CD4-positive, alpha-beta T cell treated with Interleukin-6 at 100 ng/mL for 8 hours (primary cell): Measurements from ENCODE around the gene FMO2.

ENCODE experiments used
- DNase-seq: peaks from one replicate; pipeline ENCODE4 v3.0.0-alpha.2; 2020; ENCODE audit warnings: mixed read lengths, low spot score

Gene FMO2

DNA sequence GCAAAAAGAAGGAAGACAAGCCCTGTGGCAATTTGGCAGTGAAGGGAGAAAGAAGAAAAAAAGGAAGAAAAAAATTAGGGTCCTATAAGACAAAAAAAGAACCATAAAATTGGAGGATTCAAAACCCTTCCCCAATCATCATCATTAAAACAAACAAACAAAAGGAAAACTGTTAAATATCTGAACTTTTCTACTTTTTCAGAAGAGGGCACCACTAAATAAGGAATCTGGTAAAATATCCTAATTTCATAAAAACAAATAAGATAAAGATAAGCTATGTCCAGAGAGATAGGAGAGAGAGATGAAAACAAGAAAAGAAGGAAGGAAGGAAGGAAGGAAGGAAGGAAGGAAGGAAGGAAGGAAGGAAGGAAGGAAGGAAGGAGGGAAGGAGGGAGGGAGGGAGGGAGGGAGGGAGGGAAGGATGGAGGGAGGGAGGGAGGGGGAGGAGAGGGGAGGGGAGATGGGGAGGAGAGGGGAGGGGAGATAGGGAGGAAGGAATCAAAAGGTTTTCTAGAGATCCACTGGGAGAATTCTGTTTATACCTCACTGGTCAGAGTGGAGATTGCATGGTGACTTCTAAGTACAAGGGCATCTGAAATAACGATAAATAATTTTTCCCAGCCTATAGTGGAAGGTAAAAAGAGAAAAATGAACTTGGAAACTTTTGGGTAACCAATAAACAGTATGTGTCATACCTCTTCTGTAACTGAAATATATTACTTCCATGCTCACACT lies 10.4 kb upstream of the FMO2 start:
- DNase-seq: no peak

DNA sequence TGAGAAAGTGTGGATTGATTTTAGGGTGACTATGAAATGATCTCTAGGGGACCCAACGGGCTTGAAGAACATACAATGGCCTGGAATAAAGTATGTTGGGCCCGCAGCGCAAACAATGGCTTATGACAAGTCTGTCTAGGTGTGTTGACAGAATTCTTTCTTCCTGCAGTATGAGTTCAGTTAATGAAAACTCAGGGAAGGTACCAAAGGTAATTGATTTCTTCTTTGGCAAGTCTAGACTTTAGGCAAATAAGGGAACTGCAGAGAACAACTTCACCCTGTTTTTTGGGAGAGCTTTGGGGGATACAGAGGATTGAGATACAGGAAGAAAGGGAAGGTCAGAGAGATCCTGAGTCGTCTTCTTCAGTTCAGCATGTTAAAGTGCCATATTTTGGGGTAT lies 7.8 kb upstream of the FMO2 start:
- no peak for DNase-seq

DNA sequence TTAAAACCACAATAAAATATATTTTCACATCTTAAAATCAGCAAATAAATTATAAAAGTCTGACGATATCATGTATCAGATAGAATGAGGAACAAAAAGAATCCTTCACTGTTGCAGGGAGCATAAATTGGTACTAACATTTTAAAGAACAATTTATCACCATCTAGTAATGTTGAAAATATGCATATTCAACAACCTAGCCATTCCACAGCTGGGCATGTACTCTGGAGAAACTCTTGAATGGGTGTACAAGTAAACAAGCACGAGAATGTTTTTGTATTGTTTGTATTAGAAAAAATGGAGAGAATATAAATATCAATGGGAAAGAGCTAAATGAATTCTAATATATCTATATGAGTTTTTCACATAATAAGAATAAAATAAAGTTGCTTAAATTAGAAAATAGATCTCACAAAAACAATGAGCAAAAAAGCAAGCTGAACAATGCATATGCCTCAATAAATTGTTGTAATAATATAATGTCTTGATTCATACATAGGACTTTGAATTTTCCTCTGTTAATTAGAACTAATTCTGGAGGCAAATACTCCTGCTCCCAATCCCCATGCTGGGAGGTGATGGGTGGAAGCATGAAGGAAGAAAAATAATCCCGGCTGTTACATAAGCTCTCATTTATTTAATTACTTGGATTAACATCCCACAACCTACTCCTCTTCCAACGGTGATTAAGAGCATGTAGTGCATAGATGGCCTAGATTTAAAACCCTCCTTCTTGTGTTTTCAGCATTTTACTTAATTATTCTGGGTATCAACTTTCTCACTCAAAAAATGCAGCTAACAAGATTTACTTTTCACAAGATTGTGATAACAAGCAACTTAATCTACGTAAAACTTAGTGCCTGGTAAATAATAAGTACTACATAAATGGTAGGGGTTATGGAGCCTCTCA lies 5.5 kb upstream of the FMO2 start:
- no peak for DNase-seq

DNA sequence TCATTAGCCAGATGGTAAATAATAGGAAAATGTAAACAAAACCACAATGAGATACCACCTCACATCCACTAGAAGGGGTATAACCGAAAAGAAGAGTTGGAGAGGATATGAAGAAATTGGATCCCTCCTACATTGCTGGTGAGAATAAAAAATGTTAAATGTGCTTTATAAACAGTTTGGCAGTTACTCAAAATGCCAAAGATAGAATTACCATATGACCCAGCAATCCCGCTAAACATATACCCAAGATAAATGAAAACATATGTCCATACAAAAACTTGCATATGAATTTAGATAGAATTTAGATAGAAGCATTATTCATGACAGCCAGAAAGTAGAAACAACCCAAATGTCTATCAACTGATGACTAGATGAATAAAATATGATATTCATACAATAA lies 4.4 kb upstream of the FMO2 start:
- no peak for DNase-seq

DNA sequence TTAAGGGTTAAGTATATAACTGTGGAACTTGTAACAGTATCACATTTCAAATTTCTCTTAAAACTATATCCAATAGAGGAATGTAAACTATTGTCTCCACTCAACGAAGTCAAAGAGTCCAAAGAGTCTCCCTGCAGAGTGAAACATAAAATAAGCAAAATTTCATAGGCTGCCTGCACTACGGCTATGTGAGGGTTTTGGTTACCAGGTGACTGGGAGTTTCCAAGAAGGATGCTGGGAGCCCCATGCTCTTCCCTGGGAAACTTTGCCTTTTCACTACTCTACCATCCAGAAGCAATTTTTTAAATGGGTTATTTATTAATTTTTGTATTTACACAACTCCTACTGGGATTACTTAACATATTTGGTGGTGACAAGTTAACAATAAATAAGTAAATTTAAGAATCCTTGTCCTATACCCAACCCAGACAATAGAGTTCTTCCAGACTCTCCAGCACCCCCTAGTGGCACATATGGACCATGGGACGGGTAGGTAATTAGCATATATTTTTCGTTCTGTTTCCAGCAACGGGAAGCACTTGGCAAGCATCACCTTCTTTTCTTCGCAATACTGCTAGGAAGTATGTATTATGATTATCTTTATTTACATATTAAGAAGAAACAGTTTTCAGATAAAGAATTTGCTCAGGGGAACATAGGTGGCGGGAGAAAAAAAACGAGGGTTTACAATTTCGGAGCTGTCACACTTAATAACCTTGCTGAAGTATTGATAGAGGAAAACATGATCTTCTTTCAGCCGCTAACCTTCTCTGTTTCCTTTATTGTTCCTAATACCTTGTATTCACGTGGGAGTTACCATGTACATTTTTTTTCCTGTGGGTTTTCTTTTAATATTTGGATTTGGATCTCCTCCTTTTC lies 3.5 kb downstream of the FMO2 start:
- DNase-seq: peak; percentile 22

DNA sequence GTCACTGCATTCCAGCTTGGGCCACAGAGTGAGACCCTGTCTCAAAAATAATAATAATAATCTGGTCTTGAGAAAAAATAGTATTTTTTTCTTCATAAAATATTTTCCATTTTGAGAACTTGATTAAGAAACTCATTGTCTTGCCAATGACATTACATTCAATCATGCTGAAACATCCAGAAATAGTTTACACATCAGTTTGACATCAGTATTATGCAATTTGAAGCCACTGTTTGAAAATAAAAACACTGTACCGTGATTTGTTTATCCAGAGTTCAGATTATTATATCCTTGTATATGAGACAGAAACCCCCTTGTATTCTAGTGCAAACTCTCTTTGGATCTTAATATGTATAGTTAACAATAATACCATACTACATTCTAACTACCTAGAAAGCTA lies 6.9 kb downstream of the FMO2 start:
- DNase-seq: no peak

DNA sequence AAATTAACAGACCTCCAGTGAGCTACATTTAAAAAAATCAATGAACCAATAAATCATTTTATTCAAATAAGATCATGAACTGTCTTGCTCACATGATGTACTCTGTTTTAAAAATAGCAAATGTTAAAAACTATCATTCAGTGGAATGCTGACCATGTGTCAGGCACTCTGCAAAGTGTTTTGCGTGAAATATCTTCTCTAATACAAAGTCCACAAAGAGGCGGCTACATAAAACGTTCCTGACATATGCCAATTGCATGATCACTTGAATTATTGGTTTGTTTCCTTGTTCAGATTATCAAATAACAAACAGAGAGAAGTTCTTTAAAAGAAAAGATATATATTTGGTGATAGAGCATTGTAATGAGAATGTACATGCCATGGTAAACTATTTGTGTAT lies 10.7 kb downstream of the FMO2 start:
- DNase-seq: no peak

DNA sequence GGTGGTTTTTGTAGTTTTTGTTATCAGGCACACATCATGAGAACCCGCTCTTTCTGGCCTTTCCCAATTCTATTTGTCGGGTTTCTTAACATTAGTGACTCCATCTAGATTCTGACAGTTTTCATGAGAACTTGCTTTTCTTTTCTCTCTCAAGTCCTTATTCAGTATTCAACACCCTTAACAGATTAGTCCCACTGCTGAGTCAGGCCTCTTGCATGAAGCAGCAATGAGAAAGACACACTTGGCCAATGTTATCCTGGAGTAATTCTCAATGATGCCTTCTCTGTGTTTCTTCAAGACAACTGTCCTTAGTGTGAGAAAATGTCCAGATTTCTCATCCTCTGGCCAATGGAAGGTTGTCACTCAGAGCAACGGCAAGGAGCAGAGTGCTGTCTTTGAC lies 11.3 kb downstream of the FMO2 start:
- no peak for DNase-seq

DNA sequence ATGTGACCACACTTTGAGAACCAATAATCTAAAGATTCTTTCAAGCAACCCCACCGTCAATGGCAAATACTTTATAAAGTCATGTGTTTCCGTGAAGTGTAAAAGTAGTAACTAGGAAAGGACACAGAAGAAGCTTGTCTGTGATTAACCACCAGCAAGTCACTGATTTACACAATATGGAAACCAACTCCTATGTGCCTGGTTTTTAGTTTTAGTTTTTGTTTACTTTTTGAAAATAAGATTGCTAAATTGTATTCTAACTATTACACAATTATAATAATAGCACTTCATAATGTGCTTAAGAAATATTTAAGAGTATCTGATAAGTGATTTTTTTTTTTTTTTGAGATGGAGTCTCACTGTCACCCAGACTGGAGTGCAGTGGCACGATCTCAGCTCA lies 13.0 kb downstream of the FMO2 start:
- no peak for DNase-seq

DNA sequence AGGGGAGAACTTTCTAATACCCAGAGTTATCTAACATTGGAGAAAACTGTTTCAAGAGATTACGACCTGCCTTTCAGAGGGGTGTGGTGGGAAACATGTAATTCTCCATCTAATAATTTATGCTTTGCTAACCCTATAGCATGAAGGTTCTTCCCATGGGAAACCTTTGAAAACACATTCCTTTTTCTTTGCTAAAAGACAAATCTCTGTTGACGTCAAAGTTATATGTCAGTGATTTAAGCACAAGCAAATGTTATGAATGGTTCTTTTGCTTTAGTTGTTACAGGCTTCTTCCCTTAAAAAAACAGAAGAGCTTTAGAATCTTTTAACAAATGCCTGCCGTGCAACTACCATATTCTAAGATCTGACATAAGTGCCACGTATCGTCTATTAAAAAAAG lies 19.2 kb downstream of the FMO2 start:
- no peak for DNase-seq

DNA sequence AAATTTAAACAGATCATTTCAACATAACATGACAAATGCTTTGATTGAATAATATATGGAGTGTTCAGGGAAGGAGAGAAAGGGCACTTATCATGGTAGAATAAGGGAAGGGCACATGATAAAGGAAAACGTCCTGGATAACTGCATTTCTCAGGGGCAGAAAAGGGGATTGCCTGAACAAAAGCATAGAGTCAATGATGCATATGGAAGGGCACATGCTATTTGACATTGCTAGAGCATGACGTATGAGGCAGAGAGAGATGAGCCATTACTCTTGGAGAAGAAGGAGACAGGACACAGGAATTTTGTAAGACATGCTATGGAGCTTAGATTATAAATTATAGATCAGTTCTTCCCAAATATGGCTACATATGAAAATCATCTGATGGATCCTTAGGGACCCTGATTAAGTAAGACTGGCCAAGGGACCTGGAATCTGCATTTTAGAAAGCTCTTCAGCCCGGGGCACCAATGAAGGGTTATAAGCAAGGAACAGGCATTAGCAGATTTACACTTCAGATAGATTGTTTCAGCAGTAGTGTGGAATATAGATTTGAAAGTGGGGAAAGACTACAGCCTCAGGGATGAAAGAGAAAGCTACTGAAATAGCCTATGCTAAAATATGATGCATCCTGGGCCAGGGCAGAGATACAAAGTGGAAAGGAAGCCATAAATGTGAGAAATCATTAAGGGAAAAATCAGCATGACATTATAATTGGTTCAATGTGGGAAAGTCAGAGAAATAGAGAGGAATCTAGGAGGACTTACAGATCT lies 21.3 kb downstream of the FMO2 start:
- DNase-seq: no peak

DNA sequence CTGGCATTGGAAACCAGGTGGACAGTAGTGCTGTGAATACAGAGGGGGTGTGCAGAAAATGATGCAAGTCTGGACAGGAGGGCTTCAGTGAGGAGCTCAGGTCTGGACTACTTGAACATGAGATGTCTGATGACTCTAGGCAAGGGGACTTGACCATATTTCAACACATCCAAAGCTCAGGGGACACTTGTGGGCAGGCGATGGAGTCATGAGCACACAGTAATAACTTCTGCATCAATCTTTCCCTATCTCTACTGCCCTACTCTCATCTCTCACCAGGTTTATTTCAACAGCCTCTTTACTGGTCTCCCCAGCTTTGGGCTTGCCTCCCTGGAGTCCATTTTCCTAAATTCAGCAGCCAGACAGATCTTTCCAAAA lies 21.9 kb downstream of the FMO2 start:
- no peak for DNase-seq

DNA sequence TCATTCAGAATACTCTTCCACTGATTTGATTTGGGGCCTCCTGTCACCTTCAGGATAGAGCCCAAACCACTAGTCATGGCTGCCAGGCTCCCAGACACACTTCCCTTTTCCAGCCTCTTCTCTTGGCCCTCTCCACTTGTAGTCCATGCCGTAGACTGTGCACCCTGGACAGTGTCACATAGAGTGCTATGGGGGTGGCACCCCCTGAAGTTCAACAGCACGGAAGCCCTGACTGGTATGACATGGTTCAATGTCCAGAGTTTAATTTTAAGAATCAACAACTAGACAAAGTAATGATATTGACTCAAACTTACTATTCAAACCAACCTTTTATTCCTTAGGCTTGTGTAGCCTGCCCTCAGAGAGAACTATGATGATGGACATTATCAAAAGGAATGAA lies 22.3 kb downstream of the FMO2 start:
- DNase-seq: no peak

DNA sequence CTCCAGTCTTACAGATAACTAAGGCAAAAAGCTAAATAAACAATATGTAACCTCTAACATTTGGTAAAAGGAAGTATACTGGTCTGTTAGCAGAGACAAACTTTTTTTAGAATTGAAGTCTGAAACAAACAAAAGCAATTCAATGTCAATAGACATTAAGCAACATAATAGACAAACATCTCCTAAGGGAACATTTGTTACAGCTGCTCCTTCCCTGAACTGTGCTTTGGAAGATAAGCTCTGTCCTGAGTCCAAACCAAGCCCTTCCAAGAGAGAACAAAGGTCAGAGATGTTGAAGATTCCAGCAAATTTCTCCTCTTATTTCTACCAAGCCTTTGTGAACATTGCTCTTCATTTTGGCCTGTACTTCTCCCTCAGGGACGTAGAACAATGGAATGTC lies 25.3 kb downstream of the FMO2 start:
- no peak for DNase-seq

DNA sequence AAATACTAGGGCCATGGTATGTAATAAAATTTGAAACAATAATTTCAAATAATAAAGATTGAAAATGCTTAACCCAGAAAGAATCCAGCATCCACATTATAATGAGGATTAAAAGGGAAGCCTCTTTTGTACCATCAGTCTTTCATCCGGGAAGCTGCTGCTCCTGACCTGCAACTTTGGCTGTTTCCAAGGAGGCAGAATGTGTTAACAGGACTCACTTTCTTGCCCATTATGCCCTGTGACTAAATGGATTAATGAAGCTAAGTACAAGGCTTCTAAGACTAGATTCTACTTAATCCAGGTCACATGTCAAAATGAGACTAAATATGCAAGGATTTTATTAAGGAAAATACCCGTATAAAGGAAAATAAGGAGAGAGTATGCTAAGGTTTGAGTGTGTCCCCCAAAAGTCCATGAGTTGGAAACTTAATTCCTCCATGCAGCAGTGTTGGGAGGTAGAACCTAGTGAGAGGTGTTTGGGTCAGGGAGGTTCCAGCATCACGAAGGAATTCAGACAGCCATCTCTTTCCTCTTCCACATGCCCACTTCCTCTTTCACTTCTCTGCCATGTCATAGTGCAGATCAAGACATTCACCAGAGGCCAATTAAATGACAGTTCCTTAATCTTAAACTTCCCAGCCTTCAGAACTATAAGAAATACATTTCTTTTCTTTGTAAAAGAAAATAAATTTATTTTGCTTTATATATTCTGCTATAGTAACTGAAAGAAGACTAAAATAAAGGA lies 27.7 kb downstream of the FMO2 start:
- no peak for DNase-seq

DNA sequence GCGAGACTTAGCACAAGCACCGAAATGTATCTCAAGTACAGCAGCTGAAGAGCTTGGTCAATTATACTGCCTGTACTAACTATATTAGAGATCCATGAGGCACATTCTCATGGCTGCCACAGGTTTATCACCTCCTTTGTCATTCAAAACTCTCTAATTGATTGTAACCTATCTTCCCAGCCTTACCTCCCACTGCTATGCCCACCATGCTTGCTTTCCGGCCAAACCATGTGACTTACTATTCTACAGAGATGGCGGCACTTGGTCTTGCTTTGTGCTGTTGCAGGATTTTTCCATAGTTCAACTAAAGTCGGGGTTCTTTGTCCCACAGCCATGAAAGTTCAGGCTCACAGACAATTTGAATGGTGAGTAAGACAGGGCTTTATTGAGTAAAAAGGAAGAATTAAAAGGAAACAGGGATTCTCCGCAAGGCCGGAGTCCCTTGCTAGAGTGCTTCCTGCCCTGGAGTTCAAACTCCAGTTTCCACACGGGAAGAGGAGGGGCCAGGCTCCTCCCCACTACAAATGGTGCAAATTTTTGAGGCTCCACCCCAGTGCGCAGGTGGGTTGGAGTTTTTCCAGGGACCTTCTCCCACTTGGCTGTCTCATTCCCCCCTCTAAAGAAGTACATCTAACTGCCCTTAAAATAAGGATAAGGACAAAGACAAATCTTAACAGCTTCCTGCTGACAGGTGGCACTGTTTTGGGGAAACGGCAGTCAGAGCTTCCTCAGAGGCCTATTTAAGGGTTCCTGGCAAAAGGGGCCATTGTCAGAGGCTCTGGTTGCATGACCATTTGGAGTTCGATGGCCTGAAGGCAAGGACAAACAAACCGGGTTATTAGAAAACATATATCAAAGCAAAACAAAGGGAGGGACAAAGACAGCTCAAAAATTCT lies 28.7 kb downstream of the FMO2 start:
- no peak for DNase-seq

DNA sequence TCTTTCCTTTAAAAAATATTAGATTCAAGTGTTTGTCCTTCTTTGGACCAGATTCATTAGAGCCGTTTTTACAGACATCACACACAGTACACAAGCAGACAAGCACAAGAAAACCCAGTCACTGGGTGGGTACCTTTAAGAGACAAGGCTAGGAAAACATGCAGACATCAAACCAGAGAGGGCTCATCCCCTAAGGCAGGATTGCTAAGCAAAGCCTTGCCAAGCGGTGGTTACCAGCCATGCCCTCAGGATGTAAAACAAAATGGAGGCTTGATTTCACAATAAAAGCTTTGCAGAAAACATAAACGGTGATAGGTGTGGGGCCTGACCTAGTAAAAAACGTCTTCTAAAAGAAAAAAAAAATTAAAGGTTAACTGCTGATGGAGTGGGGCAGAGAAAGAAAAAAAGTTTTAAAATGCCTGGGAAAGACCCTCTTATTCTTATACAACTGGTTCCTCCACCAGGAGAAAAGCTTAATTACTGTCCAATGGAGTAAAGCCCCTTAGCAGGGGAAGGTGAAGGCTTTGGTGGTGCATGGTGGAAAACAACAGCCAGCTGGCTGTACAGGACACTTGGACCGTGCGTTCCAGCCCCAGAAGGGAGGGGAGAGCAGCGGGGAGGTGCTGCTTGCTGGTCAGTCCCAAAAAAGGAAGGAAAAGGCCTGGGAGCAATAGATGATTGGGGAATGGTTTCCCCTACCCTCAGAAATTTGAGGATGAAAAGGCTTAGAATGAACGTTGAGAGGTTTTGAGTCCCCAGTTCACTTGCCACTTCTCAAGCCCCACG lies 32.8 kb downstream of the FMO2 start:
- DNase-seq: no peak

DNA sequence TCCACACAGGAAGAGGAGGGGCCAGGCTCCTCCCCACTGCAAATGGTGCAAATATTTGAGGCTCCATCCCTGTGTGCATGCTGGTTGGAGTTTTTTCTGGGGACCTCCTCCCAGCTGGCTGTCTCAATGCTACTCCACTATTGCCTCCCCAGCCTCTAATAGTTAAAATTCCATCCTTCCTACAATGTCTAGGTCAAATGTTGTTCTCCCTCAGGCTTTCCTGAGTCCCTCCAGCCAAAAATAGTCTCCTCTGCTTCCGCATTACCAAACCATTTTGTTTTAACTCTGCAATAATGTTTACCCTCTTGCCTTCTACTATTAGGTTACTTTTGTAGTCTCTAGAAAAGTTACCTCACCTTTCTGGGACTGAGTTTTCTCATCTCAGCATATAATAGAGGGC lies 33.6 kb downstream of the FMO2 start:
- no peak for DNase-seq
